Activated naive CD8-positive, alpha-beta T cell treated with anti-CD3 and anti-CD28 coated beads, Interleukin-2, amount 50 U/mL, for 16 hours (primary cell): Measurements from ENCODE around the gene FAR1.

Experiments used
- DNase-seq: peaks from one replicate; pipeline ENCODE4 v3.0.0-alpha.2; 2020; ENCODE audit warnings: low read depth, low spot score

FAR1 gene

DNA sequence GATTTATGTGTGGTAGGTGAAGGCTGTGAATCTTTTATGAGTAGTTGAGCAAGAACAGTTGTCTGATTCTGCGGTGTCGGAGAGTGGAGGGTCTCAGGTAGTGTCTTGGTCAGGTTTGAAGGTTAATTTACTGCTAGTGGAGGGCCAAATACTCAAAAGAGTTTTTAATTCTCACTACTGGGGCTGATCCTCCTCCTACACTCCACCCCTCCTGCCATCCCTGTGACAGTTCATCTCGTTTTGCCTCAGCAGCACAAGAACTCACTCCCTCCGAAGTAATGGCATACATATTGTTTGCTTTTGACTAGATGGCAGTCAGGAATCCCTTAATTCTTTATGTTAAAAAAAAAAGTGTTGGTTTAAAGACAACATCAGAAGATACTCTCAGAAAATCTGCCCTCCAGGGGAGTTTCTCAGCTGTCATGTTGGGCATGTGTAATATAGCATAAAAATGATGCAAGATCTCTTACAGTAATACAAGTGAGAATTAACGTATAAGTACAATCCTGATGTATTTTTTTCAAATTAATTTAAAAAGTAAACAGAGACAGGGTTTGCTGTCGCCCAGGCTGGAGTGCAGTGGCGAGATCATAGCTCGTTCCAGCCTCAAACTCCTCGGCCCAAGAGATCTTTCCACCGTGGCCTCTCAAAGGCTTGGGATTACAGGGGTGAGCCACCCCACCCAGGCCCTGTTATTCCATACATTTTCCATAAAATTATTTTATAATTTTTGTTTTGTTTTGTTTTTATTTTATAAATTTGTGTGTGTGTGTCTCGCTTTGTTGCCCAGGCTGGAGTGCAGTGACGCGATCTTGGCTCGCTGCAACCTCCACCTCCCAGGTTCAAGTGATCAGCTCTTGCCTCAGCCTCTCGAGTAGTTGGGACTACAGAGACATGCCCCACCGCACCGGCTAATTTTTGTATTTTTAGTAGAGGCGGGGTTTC is 1.3 kb downstream of the FAR1 start:
- DNase-seq = no peak

DNA sequence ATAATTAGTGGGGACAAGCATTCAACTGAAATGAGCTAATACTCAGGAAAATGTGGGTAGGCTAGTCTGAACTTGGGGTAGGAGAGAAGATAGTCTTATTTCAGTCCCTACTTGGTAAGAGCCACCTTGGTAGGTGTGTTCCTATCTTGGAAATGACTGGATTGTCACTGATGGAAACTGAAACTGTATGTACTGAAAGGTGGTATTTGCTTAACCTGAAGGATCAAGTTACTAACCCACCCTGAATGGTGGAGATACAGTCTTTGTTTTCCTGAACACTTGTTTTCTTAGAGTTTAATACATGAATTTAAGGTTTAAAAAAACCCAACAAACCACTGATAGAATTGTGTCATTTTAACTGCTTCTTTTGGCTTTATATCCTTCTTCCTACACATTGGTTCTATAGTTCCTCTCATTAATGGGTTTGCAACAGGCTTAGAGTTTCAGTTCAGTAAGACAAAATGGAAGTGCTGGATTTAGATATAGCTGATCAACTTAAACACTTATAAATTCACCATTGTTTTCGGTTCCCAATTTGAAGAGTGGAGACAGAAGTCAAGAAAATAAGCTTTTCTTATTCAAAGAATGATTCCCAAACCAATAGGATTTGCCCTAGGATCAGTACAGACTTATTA is 4.2 kb downstream of the FAR1 start:
- DNase-seq = no peak

DNA sequence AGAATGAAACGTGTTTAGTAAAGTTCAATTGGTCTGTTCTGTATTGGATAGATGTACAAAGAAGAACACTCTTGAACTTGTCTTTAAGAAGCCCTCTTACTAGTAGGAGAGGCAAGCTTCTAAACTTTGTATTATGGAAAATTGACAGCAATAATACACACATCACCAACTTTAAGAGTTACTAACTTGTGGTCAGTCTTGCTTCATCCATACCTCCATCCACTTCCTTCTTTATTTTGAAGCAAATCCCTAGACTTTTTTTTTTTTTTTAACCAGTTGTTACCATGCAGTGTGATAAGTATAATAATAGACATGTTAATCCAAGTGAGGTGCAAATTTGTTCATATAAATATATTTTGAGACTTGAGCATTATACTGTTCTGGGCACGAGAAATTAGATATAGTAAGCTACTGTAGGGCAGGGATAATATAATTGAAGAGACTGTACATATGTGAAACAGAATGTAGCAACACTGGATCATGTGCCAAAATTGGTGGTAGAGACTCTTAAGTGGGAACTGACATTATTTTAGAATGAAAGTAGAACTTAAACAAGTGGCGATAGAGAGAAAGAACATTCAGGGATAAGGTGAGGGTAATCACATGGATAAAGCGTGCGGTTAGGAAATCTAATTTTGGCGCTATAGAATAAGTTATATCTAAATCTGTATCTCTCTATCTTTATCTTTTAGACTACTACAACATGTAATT is 6.5 kb downstream of the FAR1 start:
- DNase-seq = no peak

DNA sequence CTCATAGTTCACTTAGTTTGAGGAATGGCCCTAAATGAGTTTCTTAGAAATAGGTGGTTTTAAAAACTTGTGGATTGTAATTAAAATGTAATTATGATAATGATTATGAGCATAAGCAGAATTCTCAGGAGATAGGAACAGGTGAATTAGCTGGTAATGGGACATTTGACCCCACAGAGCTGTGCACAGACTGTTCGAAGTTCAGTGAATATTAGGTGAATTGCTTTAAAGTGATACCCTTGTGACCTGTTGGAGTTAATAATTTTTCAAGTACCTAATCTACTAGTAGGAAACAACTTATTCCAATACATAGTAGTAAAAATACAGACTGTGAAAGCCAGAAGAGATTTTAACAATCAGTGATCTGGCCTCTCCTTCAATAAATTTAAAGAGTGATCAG is 8.1 kb downstream of the FAR1 start:
- DNase-seq = no peak

DNA sequence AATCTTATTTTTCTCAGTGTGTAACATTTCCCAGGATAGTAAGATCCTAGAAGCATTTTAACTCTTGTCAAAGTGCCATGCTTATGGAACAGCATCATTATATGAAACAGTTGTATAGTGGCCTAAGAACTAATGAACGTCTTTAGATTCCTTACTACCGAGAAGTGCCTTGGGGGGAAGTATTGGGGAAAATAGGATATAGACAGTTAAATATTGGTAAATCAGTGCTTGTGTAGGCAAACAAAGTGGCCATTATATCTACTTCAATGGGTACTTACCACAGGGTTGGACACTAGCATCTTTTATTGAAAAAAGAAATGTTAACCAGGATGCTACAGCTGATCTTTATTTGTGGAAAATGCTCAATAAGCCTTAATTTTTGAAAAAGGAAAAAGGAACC is 11.3 kb downstream of the FAR1 start:
- no peak for DNase-seq

DNA sequence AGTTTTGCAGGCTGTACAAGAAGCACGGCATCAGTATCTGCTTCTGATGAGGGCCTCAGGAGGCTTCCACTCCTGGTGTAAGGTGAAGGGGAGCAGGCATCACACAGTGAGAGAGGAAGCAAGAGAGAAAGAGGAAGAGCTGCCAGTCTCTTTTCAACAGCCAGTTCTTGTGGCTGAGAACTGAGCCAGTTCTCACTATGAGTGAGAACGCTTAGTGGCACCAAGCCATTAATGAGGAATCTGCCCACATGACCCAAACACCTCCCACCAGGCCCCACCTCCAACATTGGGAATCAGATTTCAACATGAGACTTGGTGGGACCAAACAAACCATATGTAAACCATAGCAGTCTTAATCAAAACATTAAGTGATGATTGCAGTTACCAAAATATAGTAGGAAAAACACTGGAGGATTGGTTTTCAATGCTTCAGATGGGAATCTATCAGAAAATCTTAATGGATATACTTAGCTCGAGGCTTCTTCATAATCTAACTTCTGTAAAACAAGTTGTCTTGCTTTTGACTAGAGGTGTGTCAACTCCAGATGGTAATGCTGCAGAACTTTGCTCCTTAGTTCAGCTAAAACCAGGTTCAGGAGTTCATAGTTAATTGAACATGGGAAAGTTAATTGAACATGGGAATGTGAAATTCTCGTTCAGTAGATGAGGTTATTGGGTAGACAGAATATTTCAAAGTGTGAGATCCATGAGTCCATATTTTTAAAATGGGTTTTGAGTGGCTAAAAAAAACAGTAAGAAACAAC is 12.2 kb downstream of the FAR1 start:
- DNase-seq = no peak

DNA sequence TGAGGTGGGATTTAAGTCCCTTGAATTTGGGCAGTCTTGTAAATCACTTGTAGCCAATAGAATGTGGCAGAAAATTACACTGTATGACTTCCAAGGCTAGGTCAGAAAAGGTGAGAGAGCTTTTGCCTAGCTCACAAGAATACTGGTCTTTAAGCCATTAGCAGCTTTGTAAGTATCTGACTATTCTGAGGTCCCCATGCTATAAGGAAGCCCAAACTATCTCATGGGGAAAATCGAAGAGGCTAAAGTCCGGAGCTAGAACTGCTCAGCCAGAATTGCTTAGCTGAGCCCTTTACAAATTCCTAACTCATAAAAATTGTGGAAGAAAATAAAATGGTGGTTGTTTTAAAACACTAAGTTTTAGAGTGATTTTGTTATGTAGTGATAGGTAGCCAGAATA is 13.0 kb downstream of the FAR1 start:
- no peak for DNase-seq

DNA sequence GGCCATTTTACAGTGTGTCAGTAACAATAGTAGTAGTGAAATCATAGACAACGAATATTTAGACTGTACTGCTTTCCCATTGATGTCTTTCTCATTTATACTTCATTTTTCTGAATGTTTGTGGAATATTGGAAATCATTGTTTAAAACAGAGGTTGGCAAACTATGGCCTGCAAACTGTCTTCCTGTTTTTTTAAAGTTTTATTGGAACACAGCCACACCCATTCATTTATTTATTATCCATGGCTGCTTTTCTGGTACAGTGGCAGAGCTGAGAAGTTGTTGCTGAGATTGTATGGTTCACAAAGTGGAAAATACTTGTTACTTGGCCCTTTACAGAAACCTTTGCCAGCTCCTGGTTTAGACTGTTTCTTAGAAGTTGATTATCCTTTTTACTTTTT is 13.7 kb downstream of the FAR1 start:
- no peak for DNase-seq

DNA sequence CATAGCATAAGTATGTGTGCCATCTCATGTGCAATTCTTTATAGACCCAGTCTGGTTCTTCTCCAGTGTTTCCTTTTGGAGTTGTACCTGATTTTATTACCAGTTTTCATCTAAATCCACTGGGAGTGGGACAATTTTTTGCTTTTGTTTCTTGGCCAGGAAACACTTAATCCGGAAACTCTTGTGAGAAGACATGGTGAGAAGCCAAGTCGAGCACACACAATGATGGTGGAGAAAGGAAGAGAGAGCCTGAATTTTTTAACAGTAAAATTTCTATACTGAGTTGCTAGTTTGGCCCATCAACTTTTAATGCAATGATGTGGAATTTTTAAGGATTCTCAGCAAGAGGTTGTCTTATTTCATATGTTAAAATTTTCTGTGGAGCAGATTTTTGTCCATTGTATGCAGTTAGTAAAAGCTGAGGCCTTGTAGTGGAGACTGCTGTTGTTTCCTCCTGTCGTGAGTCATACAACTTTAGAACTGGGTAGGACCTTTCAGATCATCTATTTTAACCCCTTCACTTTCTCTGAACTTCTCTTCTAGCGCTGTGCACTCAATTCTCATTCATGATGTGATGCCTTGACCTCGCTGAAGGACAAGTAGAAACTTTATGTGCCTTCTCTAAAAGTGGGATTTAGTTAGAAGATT is 17.1 kb downstream of the FAR1 start:
- no peak for DNase-seq

DNA sequence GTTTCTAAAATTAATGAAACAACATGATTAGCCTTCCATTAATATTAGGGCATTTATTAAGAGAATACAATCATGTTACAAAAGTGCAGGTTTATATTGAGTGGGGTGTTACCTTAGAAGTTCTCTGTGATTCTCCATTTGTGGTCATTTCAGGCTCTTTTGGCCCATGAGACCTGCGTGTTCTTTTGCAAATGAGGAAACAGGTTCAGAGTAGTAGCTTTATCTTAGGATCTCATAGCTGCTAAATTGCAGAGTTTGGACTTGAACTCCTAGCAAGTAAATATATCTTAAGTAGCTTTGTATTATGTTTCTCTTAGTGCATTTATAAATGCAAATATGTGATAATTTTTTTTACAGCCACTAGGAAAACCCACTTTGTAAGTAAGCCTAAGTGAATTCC is 18.3 kb downstream of the FAR1 start:
- DNase-seq = no peak

DNA sequence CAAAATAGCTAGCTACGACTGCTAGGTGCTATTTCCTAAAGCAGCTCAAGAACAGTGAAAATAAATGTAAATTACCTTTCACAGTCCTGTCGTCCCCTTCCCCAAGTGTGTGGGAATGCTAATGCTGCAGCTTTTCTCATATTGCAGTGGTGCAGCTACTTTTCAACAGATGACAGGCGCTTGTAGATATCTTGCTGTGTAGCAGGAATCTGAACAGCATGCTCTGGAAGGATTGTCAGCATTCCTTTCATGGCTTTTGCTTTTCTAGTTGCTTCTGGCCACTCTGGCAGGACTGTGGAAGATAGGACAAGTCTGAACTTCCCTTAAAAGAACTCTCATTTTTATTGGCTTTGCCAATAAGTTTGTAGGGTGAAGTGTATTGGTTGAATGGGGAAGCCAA is 18.8 kb downstream of the FAR1 start:
- no peak for DNase-seq

DNA sequence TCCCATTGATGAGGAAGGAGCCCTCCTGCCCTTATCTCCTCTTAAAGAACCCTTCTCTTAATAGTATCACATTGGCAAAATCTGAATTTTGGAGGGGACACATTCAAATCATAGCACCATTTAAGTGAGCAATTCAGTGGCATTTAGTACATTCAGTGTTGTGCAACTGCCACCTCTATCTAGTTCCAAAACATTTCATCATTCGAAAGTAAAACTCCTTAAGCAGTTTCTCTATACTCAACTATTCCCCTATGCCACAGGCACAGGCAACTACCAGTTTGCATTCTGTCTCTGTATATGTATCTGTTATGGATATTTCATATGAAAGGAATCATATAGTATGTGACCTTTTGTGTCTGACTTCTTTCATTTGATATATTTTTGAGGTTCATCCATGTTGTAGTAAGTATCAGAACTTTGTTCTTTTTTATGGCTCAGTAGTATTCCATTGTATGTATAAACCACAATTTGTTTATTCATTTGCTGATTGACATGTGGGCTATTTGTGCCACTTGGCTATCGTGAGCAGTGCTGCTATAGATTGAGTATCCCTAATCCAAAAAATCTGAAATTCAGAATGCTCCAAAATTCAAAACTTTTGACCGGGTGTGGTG is 22.9 kb downstream of the FAR1 start:
- no peak for DNase-seq

DNA sequence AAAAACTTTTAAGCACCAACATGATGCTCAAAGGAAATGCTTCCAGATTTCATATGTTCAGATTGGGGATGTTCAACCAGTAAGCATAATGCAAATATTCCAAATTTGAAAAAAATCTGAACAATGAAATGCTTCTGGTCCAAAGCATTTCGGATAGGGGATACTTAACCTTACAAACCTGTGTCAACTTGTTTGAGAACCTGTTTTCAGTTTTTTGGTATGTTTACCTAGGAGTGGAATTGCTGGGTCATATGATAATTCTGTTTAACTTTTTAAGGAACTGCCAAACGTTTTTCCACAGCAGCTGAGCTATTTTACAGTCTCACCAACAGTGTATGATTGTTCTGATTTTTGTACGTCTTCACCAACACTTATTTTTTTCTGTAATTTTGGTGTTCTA is 23.7 kb downstream of the FAR1 start:
- no peak for DNase-seq

DNA sequence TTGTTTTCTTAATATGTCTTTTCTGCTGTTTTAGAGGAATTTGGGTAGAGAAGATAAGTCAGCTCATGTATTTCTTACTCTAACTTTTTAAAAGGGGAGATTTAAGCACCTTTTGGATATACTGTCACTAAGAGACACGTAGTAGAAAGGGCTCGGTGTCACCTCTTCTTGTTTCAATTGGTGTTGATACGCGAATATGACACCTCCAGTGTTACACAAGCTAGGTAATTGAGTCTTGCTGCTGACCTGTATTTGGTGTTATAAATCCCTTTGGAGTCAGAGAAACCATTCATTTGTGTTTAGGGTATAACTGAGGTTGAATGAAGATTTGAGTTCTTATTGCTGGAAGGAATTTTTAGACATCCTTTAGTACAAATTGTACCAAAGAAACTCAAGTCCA is 25.6 kb downstream of the FAR1 start:
- DNase-seq = no peak

DNA sequence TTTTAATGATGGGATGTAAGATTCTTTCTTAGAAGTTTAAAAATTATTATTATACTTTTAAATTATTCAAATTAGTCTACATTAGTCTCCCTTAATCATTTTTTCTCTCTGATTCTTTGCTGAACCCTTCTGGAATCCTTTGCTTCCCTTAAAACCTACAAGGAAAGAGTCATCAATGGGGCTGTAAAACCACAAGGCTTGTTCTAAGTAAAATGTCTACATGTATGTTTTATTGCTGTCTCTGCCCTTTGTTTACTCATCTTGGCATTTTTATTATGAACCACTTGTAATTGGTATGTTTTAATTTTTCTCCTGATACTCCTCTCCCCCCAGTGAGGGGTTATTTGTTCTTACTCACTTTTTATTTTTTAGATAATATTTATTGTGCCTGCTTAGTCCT is 27.4 kb downstream of the FAR1 start:
- no peak for DNase-seq

DNA sequence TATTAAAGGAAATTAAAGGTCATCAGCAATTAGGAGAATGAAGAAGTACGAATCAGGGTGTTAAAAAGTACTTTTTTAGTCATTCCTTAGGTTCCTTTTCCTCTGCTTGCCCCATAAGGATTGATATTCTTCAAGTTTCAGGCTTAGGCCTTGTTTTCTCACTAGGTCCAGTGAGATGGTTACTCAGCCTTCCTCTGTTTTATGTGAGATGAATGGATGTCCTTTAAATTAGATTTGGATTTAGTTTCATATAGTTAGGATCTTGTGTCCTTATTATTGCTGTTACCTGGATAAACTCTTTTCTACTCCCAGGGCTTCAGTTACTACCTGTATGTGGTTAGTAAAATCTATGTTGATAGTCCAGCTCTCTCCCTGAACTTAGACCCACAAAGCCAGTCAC is 29.2 kb downstream of the FAR1 start:
- no peak for DNase-seq

DNA sequence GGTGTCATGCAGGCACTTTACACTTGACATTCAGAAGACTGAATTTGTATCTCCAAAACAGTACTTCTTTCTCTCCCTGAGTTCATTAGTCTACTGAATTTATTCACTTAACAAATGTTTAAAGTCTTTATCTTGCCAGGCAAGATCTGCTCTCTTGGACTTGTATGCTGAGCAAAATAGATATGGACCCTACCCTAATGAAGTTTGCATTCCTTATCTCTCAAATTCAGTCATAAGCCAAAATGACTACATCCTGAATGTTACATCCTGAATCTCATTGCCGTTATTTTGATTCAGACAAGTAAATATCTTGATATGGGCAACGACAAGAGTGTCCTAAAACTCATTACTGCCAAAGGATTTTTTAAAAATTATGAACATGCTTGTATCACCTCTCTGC is 29.7 kb downstream of the FAR1 start:
- DNase-seq = no peak

DNA sequence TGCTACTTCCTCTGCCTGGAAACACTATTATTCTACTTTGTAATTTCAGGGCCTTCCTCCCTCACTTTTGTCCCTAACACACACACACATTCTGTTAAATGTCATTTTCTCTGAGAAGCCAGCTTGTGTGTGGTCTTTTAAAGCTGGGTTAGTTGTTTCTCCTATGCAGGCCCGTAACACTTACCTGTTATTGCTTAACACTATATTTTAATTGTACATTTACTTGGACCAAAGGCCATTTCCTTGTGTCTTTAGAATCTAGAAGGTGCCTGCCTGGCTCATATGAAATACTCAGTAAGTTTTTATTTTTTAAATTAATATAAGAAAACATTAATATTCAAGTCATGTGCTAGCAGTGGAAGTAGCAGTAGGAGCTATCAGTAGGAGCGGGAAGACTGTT is 30.6 kb downstream of the FAR1 start:
- DNase-seq = no peak

DNA sequence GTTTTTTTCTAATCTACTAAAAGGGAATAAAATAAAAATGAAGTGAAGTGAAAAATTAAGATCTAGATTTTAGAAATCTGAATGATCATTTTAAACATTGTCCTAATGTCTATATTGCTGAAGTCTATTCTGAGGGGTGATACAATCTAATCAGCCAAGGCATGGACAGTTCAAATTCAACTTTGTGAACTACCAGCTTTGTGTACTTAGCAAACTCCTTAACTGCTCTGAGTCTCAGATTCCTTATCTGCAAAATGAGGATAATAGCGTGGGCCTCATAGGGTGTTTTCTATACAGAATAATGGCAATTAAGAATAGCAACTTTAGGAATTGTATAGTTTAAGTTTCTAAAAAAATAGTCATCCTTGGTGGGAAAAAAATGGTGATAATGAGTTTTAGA is 31.4 kb downstream of the FAR1 start:
- DNase-seq = no peak

DNA sequence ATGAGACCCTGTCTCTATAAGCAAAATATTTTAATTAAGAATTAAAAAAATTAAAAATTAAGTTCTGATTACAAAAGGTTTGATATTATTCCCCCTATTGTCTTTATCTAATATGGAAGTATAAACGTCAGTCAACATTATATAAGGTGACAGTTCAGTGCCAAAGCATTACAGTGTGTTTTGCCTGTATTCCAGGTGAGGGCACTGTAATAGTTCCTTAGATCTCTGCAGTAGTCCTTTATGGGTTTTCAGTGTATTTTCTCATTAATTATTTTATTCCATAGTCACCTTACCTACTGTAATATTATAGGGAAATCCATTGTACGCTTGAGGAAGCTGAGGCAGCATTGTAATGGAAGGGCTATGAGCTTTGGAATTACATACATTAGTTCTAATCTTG is 33.0 kb downstream of the FAR1 start:
- DNase-seq = no peak

DNA sequence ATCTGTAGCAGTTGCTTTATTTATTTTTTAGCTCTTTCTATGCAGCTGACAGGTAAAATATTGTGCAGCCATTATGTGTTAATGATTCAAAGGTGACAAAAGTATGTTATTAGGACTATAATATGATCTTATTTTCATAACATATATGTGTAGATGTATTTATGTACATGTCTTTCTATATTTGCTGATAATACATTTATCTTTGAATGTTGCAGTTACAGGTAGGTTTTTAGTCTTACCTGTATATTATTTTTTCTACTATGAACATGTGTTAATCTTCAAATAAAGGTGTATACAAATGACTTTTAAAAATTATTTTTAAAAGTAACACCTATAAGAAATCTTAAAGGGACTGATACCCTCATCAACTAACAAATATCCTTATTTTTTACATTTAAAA is 33.6 kb downstream of the FAR1 start:
- DNase-seq = no peak
